ENCODE measurements around the gene CALHM6.
A peak's percentile ranks its signal among the peaks of the same experiment; 100 is the strongest.

The CALHM6 gene

DNA sequence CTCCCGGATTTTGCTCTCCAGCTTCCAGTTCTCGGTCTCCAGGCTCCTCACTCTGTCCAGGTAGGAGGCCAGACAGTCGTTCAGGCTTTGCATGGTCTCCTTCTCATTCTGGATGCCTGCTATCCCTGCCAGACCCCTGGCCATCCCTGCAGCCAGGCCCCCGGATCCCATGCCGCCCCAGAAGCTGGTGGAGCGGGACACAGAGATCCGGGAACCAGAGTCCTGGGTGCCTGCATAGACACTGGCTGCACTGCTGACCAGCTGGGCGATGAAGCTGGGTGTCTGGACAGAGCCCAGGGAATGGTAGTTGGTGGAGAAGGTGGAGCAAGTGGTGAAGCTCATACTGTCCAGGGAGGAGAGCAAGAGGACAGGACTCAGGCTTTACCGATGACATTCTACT, 2.9 kb upstream of the CALHM6 start:
- in situ Hi-C loops (cut with HindIII; ENCODE audit: low pct_ligation_motif_present, low sequenced_read_pairs): no loop called here
- H3K27ac ChIP-seq: no peak overlapping the region
- H3K4me3 ChIP-seq (ENCODE audit: low read depth, low read length): no peak overlapping the region
- no peaks in the 10 kb centered on the region for H3K27me3 ChIP-seq (replicated peaks)
- TF ChIP-seq, protein P1, sequence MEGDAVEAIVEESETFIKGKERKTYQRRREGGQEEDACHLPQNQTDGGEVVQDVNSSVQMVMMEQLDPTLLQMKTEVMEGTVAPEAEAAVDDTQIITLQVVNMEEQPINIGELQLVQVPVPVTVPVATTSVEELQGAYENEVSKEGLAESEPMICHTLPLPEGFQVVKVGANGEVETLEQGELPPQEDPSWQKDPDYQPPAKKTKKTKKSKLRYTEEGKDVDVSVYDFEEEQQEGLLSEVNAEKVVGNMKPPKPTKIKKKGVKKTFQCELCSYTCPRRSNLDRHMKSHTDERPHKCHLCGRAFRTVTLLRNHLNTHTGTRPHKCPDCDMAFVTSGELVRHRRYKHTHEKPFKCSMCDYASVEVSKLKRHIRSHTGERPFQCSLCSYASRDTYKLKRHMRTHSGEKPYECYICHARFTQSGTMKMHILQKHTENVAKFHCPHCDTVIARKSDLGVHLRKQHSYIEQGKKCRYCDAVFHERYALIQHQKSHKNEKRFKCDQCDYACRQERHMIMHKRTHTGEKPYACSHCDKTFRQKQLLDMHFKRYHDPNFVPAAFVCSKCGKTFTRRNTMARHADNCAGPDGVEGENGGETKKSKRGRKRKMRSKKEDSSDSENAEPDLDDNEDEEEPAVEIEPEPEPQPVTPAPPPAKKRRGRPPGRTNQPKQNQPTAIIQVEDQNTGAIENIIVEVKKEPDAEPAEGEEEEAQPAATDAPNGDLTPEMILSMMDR (IDR thresholded peaks at IDR 0.05; ENCODE audit: low read depth, low read length, missing control alignments): no peak
- DNase-seq: no peak
- H3K36me3 ChIP-seq (replicated peaks): no peaks in the 10 kb centered on the region

DNA sequence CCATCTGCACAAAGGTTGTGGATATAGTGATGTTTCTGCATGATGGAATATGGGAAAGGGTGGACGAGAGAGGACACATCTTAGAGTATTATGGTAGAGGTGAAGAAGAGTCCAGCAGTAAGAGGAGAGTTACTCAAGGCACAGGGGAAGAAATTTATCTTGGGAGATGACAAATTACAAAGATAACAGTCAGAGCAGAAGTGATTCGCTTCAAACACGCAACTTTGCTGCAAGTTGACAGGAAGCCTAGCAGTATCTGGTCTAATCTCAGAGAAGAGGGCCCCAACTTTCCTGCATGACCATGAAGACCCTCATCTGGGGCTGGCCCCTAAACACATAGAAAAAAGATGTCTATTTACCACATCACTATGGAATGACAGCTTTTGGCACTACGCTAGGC, 1.2 kb upstream of the CALHM6 start:
- TF ChIP-seq, protein P1 (IDR thresholded peaks at IDR 0.05; ENCODE audit: low read depth, low read length, missing control alignments): no peak
- no peak overlapping the region for H3K4me3 ChIP-seq (ENCODE audit: low read depth, low read length)
- in situ Hi-C loops (cut with HindIII; ENCODE audit: low pct_ligation_motif_present, low sequenced_read_pairs): no loop called here
- no peaks in the 10 kb centered on the region for H3K36me3 ChIP-seq (replicated peaks)
- DNase-seq: no peak
- no peaks in the 10 kb centered on the region for H3K27me3 ChIP-seq (replicated peaks)
- H3K27ac ChIP-seq: no peak overlapping the region

DNA sequence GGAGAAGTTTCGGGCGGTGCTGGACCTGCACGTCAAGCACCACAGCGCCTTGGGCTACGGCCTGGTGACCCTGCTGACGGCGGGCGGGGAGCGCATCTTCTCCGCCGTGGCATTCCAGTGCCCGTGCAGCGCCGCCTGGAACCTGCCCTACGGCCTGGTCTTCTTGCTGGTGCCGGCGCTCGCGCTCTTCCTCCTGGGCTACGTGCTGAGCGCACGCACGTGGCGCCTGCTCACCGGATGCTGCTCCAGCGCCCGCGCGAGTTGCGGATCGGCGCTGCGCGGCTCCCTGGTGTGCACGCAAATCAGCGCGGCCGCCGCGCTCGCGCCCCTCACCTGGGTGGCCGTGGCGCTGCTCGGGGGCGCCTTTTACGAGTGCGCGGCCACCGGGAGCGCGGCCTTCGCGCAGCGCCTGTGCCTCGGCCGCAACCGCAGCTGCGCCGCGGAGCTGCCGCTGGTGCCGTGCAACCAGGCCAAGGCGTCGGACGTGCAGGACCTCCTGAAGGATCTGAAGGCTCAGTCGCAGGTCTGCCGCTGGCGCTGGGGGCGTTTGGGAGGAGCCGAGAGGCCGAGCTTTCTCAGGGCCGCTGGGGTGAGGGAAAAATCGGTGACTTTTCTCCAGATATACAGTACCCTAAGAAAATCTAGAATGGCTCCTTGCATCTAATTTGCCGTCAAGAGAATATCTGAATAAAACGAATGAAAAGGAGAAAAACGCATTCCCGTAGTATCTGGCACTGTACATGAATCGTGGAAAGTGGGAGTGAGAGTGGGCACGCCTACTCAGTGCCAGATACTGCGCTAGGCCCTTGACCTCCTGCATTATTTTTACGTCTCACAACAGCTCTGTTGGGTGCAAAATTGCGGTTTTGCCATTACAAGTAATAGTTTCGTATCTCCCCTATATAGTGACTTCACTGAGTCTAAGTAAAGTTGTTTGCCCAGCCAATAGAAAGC, 1.0 kb downstream of the CALHM6 start:
- Histone ChIP-seq H3K27ac (no peak overlapping the region), H3K27me3 (replicated peaks) (no peaks in the 10 kb centered on the region), H3K36me3 (replicated peaks) (no peaks in the 10 kb centered on the region), H3K4me3 (ENCODE audit: low read depth, low read length) (peak overlapping the region; percentile 53)
- in situ Hi-C loops (cut with HindIII; ENCODE audit: low pct_ligation_motif_present, low sequenced_read_pairs): no loop called here
- DNase-seq: no peak
- TF ChIP-seq, protein P1 (IDR thresholded peaks at IDR 0.05; ENCODE audit: low read depth, low read length, missing control alignments): peak; percentile 4

DNA sequence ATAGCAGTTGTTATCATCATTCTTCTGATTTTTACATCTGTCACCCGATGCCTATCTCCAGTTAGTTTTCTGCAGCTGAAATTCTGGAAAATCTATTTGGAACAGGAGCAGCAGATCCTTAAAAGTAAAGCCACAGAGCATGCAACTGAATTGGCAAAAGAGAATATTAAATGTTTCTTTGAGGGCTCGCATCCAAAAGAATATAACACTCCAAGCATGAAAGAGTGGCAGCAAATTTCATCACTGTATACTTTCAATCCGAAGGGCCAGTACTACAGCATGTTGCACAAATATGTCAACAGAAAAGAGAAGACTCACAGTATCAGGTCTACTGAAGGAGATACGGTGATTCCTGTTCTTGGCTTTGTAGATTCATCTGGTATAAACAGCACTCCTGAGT, 2.1 kb downstream of the CALHM6 start:
- Histone ChIP-seq H3K27ac (no peak overlapping the region), H3K4me3 (ENCODE audit: low read depth, low read length) (no peak overlapping the region), H3K27me3 (replicated peaks) (no peaks in the 10 kb centered on the region), H3K36me3 (replicated peaks) (no peaks in the 10 kb centered on the region)
- in situ Hi-C loops (cut with HindIII; ENCODE audit: low pct_ligation_motif_present, low sequenced_read_pairs): no loop called here
- DNase-seq: no peak
- TF ChIP-seq, protein P1 (IDR thresholded peaks at IDR 0.05; ENCODE audit: low read depth, low read length, missing control alignments): no peak

DNA sequence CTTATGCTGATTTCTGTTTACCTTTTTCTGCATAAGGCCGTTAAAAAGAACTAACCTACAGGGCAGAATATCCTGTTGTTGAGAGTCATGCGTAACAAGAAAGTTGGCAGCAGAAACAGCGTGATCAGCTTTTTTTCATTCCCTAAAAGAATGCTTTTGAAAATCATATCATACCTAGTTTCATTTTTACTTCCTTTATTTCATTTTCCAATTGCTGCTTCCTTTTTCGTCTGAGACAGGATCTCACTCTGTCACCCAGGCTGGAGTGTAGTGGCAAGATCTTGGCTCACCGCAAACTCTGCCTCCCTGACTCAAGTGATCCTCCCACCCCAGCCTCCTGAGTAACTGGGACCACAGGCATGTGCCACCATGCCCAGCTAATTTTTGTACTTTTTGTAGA, 4.1 kb downstream of the CALHM6 start:
- no peak for DNase-seq
- TF ChIP-seq, protein P1 (IDR thresholded peaks at IDR 0.05; ENCODE audit: low read depth, low read length, missing control alignments): no peak
- in situ Hi-C loops (cut with HindIII; ENCODE audit: low pct_ligation_motif_present, low sequenced_read_pairs): no loop called here
- Histone ChIP-seq H3K4me3 (ENCODE audit: low read depth, low read length) (no peak overlapping the region), H3K36me3 (replicated peaks) (no peaks in the 10 kb centered on the region), H3K27ac (no peak overlapping the region), H3K27me3 (replicated peaks) (no peaks in the 10 kb centered on the region)
